GM21576 (cell line): Measurements from ENCODE around the gene DHRS7B.

Experiments
- ATAC-seq: cut with Tn5 transposase; IDR thresholded peaks from one replicate; pipeline ENCODE4 v1.9.1; 2021; ENCODE audit warnings: mild to moderate bottlenecking, moderate library complexity; ENCODE audit not compliant: unreplicated experiment

The DHRS7B gene

GRCh38 chr17:21149621-21150020, 22.9 kb downstream of the DHRS7B start:
- ATAC-seq: no peak

DNA sequence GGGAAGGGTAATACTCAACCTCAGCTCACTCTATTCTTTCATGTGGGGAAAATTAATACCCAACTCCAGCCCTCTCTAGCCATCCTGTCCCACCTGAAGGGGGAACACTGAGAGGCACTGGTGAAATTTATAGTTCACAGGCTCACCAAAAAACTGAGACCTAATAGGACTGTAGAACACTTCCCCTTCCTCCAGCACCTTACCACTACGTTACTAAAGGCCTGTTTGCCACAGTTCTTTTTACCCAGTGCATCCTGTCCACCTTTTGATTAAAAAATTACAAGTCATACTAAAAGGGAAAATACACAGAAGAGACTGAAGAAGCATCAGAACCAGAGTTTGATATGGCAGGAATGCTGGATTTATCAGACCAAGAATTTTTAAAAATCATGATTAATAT, 26.0 kb downstream of the DHRS7B start:
- no peak for ATAC-seq

DNA sequence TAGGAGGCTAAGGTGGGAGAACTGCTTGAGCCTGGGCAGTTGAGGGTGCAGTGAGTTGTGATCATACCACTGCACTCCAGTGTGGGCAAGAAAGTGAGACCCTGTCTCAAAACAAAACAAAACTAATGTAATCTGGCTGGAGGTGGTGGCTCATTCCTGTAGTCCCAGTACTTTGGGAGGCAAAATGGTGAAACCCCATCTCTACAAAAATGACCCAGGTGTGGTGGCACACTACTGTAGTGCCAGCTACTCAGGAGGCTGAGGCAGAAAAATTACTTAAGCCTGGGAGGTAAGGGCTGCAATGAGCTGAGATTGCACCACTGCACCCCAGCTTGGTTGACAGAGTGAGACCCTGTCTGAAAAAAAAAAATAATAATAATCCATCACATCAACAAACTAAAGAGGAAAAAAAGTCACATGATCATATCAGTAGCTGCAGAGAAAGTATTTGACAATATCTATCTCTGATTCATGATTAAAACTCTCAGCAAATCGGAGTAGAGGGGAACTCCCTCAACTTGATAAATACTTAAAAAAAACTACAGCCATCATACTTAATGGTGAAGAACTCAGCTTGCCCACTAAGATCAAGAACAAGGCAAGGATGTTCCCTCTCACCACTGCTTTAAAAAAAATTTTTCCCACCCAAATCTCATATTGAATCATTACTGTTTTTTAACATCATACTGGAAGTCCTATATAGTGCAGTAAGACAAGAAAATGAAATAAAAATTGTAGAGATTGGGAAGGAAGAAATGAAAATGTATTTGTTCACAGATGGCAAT, 31.0 kb downstream of the DHRS7B start:
- no peak for ATAC-seq

DNA sequence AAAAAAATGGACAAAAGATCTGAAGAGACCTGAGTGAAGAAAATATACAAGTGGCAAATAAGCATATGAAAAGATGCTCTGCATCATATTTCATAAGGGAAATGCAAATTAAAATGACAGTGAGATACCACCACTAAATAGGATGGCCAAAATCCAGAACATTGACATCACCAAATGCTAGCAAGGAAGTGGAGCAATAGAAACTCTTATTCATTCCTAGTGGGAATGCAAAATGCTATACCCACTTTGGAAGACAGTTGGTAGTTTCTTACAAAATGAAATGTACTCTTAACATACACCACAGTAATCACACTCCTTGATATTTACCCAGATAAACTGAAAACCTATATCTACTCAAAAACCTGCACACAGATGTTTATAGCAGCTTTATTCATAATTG, 33.6 kb downstream of the DHRS7B start:
- no peak for ATAC-seq

GRCh38 chr17:21161498-21162393, 35.0 kb downstream of the DHRS7B start:
- ATAC-seq: no peak

GRCh38 chr17:21162394-21162775, 35.6 kb downstream of the DHRS7B start:
- ATAC-seq: no peak

GRCh38 chr17:21163101-21163500, 36.3 kb downstream of the DHRS7B start:
- no peak for ATAC-seq

GRCh38 chr17:21164216-21164615, 37.5 kb downstream of the DHRS7B start:
- ATAC-seq: no peak

DNA sequence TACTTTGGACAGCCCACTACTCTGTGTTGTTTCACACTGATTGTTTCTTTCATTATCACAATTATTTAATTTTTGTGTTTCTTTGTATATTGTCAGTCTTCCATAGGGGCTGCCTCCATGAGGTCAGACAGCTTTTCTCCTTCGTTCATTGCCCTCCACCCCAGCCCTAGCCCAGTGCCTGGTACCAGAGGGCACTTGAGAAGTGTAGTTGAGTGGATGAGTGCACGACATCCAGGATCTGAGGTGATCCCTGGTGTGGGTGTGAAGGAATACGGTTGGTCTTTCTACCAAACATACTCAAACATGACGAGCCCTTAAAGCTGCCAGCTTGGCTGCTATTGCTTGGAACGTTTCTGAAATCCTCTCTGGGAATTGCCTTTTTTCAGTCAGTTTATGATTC, 37.9 kb downstream of the DHRS7B start:
- no peak for ATAC-seq

GRCh38 chr17:21165922-21166594, 39.3 kb downstream of the DHRS7B start:
- ATAC-seq: no peak

DNA sequence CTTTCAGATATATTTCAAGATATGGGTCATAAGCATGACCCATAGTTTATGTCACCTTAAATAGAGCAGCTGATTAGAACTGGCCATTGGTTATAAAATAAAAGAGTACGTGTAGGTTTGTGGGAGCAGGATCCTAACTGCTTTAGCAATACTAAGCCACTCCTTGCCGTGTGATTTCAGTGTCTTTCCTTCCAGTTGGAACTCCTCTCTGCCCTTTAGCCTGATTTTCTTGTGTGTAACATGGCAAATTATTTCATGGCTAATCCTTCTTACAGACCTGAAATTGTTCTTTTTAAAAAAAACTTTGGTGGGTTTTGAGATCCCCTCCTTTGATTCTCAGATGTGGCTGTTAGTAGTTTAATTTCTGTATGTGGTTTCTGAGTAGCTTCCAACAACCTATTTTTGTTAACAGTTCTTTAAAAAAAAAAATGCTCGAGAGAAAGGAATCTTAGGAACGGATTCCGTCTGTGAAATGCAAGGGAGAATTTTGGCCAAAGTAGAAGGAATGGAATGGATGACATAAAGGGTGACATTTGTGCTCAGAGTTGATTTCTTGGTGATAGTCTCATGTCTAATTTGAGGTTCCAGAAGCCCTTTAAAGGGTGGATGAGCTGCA, 39.9 kb downstream of the DHRS7B start:
- no peak for ATAC-seq

- ATAC-seq: no peak
These were observed 40.5 kb downstream of the DHRS7B start for GRCh38 chr17:21167303-21167702.

GRCh38 chr17:21168555-21168865, 41.7 kb downstream of the DHRS7B start:
- ATAC-seq: no peak

GRCh38 chr17:21169496-21169895, 42.7 kb downstream of the DHRS7B start:
- no peak for ATAC-seq

DNA sequence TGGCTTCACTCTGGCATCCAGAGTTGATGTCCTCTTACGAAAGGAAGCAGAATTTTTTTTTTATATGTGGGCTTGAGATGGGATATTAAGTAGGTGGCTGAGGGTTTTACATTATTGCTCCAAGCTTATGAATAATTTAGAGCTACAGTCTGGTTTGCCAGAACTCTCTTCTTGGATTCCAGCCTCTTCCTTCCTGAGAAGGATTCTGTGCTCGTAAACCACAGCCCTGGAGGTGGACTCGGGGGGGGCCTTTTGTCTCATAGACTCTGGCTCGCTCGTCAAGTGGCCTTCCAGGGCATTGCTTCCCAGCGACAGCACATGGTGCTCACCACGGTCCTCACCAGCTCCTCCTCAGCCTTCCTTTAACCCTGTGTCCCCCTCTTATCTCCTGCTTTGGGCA, 44.0 kb downstream of the DHRS7B start:
- ATAC-seq: no peak

GRCh38 chr17:21171309-21171922, 44.7 kb downstream of the DHRS7B start:
- peak; percentile 59 for ATAC-seq

DNA sequence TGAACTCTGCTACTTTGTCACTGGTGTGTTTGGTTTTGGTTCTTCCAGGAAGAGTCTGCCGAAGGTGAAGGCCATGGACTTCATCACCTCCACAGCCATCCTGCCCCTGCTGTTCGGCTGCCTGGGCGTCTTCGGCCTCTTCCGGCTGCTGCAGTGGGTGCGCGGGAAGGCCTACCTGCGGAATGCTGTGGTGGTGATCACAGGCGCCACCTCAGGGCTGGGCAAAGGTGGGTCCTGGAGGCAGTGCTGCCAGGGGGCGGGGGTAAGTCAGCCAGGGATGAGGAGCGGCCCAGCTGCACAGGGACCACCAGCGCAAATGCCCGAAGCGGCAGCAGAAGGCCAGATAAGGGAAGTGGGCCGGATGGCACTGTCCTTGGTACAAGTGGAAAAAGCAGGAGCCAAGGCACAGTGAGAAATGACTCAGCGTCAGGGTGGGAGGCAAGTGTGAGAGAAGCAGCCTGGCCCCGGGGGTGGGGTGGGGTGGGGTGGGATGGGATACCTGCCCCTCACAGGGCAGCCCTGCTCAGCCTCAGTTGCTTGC, 45.3 kb downstream of the DHRS7B start:
- ATAC-seq: no peak

GRCh38 chr17:21172846-21173245, 46.1 kb downstream of the DHRS7B start:
- no peak for ATAC-seq

DNA sequence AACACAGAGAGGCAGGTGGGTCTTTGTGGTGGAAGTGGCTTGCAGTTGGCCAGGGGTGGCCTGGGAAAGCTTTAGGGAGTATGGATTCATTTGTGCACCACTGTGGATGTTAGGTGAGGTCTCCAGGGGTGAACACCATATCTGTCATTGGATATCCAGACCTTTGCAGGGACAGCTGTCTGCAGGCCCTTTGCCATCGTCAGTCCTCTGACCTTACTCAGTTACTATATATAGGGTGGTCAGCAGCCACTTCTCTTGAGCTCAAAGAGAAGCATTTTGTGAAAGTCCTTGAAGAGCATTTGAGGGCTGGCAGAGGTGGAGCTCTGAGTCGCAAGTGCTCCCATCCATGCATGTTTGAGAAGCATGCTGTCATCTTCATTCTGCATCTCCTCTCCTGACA, 46.8 kb downstream of the DHRS7B start:
- no peak for ATAC-seq

DNA sequence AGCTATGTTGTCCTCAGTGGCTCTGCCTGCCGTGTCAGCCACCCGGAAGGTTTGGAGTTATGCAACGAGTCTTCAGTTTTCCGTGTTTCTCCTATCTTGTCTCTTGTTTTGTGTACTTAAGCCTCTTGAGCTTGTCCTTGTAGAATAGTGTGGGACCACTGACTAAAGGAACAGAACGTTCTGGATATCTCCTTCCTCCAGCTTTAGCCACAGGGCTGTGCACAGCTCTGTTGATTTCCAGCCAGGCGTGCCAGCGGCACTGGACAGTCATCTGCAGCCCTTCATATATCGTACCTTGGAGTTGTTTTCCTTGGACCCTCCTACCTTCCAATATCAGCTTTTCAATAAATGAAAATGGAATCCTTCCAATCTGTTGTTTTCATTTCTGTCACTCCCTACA, 47.4 kb downstream of the DHRS7B start:
- no peak for ATAC-seq

GRCh38 chr17:21174713-21175112, 47.9 kb downstream of the DHRS7B start:
- no peak for ATAC-seq
